Kidney glomerular epithelial cell (primary cell): ENCODE results near the gene EPC2.

Experiments used
- DNase-seq: peaks from one replicate; lab custom pipeline; 2025; lab: John Stamatoyannopoulos, UW

EPC2 gene

GRCh38 chr2:148810081-148810480 is 165.5 kb downstream of the EPC2 start:
- DNase-seq = no peak

DNA sequence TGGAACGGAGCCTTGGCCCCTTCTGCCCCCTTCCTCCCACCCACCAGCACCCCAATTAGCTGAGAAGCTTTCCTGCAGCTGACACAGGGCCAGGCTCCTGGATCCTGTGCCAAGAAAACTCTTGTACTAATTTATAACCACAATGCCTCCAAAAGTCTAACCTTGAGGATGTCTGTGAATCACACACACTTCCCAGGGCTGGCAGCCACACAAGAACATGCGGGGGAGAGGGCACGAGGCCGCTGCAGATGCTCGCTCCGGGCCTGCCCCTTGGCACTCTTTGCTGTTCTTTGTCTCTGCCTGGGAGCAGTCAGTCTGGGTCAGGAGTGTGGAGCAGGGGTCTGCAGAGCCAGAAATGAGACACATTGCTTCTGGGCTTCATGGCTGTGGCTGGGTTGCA is 167.8 kb downstream of the EPC2 start:
- peak; percentile 78 for DNase-seq

- DNase-seq = no peak
Observed at GRCh38 chr2:148813603-148814065, 169.1 kb downstream of the EPC2 start.

- DNase-seq = peak; percentile 54
Observed at GRCh38 chr2:148814143-148814859, 169.8 kb downstream of the EPC2 start.

- no peak for DNase-seq
Observed at GRCh38 chr2:148814860-148815419, 170.4 kb downstream of the EPC2 start.

GRCh38 chr2:148816176-148816575 is 171.6 kb downstream of the EPC2 start:
- no peak for DNase-seq

DNA sequence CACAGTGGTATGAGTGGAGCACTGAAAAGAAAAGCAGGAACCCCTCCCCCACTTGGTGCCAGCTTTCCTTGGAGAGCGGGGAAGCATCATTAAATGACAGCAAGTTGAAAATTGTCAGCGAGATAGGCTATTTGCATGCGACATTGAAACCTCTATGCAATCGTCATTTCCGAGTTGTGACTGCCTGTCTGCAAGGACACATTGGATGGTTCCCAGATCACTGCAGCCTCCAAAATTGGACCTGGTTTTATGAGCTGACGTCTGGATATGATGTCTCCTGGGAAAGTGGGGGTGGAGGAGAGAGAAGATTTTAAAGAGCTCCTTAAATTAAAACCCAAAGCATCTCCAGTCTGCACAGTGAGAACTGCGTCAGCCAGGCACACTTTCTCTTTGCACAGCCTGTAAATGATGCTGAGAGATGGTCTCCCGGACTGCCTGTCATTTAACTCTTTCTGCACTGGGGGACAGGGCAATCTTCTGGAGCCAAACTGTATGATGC is 172.7 kb downstream of the EPC2 start:
- DNase-seq = no peak

DNA sequence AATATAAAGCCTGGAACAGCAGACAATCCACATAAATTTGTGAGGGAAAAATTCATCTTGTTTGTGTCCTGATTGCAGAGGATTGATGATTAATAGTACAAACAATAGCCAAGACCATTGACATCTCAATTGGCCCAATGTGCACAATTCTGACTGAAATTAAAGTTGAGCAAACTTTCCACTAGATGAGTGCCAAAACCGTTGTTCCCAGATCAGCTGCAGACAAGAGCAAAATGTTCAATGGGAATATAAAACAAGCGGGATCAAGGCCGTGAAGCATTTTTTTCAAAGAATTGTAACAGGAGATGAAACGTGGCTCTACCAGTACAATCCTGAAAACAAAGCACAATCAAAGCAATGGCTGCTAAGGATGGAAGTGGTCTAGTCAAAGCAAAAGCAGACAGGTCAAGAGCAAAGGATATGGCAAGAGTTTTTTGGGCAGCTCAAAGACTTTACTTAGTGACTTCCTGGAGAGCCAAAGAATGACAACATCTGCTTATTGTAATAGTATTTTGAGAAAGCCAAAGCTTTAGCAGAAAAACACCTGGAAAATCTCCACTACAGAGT is 174.6 kb downstream of the EPC2 start:
- no peak for DNase-seq

DNA sequence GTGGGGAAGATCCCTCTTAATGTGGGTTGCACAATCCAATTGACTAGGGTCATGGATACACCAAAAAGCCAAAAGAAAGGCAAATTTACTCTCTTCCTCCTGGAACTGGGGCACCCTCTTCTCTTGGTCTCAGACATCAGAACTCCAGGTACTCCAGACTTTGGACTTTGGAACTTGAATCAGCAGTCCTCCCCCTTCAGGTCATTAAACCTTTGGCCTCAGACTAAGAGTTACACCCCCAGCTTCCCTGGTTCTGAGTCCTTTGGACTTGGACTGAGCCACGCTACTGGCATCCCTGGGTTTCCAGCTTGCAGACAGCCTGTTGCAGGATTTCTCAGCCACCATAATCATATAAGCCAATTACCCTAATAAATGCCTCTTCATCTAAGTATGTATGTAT is 179.6 kb downstream of the EPC2 start:
- DNase-seq = no peak

DNA sequence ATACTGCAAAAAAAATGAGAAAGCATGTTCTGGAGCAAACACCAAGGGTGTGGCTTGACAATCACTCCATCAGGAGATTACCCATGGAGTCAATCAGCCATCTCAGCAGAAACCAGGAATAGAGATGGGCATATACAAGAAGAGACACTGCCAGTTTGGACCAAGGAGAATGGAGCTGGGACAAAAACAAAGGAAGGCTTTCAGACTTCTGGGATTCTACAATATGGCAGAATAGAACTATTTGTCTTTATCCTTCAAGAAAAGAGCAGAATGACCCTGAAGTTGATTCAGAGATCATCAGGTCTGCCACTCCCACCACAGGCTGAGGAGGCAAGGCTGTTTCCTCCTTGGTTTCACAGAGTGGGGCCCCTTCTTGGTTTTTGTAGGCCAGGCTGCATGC is 182.2 kb downstream of the EPC2 start:
- no peak for DNase-seq

DNA sequence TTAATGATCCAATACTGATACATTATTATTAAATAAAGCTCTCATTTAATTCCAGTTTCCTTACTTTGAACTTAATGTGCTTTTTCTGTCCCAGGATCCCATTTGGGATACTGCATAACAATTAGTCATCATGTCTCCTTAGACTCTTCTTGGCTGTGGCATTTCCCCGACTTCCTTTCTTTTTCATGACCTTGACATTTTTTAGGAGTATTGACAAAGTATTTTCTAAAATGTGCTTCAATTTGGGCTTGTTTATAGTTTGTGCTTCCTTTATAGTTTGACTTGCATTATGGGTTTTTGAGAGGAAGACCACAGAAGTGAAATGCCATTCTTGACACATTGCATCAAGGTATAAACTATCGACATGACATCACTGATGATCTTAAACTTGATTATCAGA is 184.4 kb downstream of the EPC2 start:
- no peak for DNase-seq

- no peak for DNase-seq
Observed at GRCh38 chr2:148829618-148830017, 185.1 kb downstream of the EPC2 start.

DNA sequence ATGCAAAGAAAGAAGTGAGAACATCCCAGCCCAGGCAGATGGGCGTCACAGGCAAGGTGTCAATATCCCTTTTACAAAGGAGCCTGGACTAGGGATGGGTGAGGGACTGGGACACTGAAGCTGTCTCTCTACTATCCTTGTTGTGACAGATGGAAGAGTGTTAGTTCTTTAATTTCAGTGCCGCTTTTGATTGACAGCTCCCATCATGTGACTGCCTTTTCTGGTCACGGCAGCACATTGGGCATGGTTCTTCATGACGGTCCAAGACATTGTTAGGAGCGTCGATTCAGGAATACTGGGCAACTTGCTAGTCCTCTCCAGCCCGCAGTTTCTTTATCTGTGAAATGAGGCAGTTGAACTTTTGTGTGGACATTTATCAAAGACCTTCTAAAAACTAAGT is 188.1 kb downstream of the EPC2 start:
- DNase-seq = no peak
